ENCODE data around the gene NDUFS2. TPM values are rescaled to one million over a fixed set of nuclear protein-coding genes. Genes with fewer than 3 reads are reported as not detected.

The NDUFS2 gene
- 334 TPM for total RNA-seq
- long read RNA-seq, partial matches to known transcripts: 306 of 326 reads
- long read RNA-seq, other reads (novel, unspliced or antisense): 16 of 326 reads

DNA sequence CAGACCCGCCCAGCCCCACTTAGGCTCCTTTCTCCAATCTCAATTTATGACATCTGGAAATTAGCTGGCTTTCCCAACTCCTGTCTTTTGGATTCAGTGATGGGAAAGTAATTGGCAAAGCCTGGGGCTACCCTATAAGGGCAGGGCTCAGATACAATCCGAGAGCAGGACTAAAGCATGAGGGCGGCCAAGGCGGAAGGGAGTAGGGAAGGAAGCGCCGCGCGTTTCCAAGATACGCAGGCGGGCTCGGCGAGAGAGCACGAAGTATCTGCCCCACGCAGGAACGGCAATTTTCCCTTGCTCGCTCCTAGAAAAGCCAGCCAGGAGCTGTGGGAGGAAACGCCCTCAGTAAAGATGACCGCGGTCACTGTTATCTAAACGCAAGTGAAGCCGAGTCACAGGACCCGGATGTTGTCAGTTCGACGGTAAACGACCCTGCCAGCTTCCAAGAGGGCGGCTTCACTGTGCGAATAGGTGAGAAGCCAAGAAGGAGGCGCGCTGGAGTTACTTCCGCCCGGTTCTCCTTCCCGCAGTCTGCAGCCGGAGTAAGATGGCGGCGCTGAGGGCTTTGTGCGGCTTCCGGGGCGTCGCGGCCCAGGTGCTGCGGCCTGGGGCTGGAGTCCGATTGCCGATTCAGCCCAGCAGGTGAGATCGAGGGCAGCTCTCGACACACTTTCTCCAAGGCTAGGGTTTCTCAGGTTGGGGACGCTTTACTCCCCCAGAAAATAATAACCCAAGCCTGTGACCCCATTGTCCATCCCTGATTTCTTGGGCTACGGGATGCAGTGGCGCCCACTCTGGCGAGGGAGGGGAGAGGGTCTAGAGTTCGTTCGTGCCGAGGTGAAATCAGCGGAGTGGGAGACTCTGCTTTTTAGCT is at the start of gene NDUFS2:
Gene NDUFS2 (plus strand): TSS at position 532 of the 877 bp plus-strand sequence. CDS start 19 bp downstream, at position 551.
- intact Hi-C loops (cut with DNase I): no loop called here
- DNase-seq (ENCODE audit: missing footprints): peak; percentile 98
- ATAC-seq: peak; percentile 81

DNA sequence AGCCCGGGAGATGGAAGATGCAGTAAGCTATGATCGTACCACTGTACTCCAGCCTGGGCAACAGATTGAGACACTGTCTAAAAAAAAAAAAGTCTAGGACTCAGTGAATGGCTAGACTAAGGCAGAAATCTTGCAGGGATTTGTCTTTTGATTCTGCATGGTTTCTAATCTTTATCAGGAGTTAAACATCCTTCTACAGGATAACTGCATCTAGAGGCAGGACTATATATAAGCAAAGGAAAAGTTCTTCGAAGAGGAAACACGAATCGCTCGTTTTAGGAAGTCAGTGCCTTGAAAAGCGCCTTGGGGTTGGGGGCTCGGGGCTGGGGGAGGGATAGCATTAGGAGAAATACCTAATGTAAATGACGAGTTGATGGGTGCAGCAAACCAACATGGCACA is 49.0 kb upstream of the NDUFS2 start:
- intact Hi-C loops (cut with DNase I): loop anchor here (2.0 kb wide), 1 partner anchor 20 kb away; the partner anchor contains the start of gene DEDD
- no peak for DNase-seq (ENCODE audit: missing footprints)
- no peak for ATAC-seq

DNA sequence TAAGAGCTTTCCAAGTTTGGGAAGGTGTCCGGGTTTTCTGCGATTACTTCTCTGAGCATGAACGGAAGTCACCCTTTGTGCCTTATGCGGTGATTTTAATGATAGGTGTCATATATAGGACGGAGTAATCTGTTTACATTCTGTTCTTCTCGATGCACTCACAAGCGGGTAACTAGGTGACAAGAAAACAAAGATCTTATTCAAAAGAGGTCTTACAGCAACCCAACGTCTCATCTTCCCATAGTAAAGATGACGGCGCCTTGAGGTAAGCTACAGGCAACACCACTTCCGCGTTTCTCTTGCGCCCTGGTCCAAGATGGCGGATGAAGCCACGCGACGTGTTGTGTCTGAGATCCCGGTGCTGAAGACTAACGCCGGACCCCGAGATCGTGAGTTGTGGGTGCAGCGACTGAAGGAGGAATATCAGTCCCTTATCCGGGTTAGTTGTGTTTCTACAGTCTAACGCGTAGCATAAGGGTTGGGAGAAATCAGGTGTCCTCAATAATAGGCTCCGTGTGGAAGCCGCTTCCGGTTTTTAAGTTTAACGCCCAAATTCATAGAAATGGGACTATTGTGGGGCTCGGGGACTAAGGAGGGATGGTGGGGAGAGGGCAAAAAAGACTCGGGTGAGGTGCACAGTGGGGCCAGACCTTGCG is 48.4 kb upstream of the NDUFS2 start, which contains the start of gene UFC1:
Gene UFC1 (plus strand): TSS at position 297 of the 656 bp plus-strand sequence. CDS start 20 bp downstream, at position 317.
- peak; percentile 92 for DNase-seq (ENCODE audit: missing footprints)
- ATAC-seq: peak; percentile 92
- intact Hi-C loops (cut with DNase I): loop anchor here (2.0 kb wide), 1 partner anchor 21 kb away; the partner anchor contains the start of gene DEDD

DNA sequence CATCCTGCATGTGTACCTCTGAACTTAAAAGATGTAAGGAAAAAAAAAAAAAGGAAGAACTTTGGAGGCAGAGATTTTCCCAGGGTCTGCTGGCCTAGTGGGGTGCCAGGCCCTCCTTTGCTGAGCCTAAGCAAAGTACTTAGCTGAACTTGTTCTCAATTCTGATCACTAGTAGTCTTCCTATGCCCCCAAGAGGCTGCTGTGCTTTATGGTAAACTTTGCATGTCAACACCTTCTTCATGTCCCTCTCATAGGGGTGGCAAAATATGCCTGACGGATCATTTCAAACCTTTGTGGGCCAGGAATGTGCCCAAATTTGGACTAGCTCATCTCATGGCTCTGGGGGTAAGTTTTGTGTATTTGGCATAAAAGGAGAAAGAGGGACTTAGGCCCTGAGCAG is 44.3 kb upstream of the NDUFS2 start:
- DNase-seq (ENCODE audit: missing footprints) (no peak), ATAC-seq (no peak)
- intact Hi-C loops (cut with DNase I): no loop called here

- intact Hi-C loops (cut with DNase I): no loop called here
- ATAC-seq (no peak), DNase-seq (ENCODE audit: missing footprints) (no peak)
Measured at GRCh38 chr1:161158316-161159010, 43.7 kb upstream of the NDUFS2 start.

- peak; percentile 94 for ATAC-seq
- peak; percentile 97 for DNase-seq (ENCODE audit: missing footprints)
- intact Hi-C loops (cut with DNase I): no loop called here
Measured at GRCh38 chr1:161159087-161159912, 42.9 kb upstream of the NDUFS2 start, which contains the start of gene USP21. USP21 (plus strand) TSS chr1:161159500; CDS start chr1:161160641, 1,141 bp downstream.

GRCh38 chr1:161159913-161160243 is 42.3 kb upstream of the NDUFS2 start:
- DNase-seq (ENCODE audit: missing footprints): no peak
- ATAC-seq: no peak
- intact Hi-C loops (cut with DNase I): no loop called here

GRCh38 chr1:161160671-161161145 is 41.5 kb upstream of the NDUFS2 start:
- no peak for ATAC-seq

GRCh38 chr1:161161652-161162051 is 40.5 kb upstream of the NDUFS2 start:
- no peak for DNase-seq (ENCODE audit: missing footprints)
- intact Hi-C loops (cut with DNase I): no loop called here
- ATAC-seq: no peak

More at GRCh38 chr1:161160671-161161145, 41.5 kb upstream of the NDUFS2 start:
- intact Hi-C loops (cut with DNase I): no loop called here
- DNase-seq (ENCODE audit: missing footprints): no peak

- ATAC-seq (no peak), DNase-seq (ENCODE audit: missing footprints) (no peak)
- intact Hi-C loops (cut with DNase I): no loop called here
Measured at GRCh38 chr1:161162052-161162451, 40.1 kb upstream of the NDUFS2 start.

GRCh38 chr1:161162806-161163205 is 39.4 kb upstream of the NDUFS2 start:
- intact Hi-C loops (cut with DNase I): no loop called here
- no peak for ATAC-seq
- no peak for DNase-seq (ENCODE audit: missing footprints)

GRCh38 chr1:161163793-161164192 is 38.4 kb upstream of the NDUFS2 start:
- ATAC-seq (no peak), DNase-seq (ENCODE audit: missing footprints) (no peak)
- intact Hi-C loops (cut with DNase I): no loop called here

- DNase-seq (ENCODE audit: missing footprints) (no peak), ATAC-seq (no peak)
- intact Hi-C loops (cut with DNase I): no loop called here
Measured at GRCh38 chr1:161164901-161165610, 37.1 kb upstream of the NDUFS2 start.

DNA sequence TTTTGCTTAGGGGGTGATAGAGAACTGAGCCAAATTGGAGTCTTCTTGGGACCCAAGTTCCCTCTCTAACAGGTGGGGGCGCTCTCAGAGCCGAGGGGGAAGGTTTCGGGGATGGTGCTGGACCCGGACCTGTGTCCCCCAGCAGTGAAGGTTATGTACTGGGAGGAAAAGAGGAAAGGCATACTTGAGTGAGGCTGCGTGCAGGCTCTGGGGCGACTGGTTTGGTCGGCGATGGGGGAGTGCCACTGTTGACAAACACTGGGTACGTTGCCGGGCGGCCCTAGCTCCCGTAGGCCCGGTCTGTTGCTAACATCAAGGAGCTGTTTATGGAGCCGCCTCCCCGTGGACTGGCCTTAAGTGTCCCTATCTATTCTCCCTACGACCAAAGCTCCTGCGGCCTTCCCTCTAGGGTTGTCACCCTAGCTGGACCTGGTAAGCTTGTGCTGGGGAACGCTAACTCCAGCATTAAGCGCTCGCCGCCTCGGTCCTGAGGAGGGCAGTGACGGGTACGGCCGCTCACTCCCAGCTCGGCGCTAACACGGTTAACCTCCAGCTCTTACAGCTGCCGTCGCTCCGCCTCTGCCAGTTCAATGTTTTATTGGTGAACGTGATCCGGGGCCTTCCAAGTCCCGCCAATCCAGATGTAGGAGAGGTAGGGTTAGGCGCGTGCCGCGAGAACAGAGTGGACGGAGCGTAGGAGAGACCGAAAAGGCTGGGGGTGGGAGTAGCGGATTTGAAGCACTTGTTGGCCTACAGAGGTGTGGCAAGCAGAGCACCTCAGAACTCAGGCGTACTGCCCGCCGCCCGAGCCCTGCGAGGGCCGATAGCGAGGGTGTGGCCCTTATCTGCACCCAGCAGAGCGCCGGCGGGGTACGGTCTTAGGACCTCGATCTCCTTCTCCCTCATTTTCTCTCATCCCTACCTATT is 36.2 kb upstream of the NDUFS2 start, which contains the start of gene PPOX:
Gene PPOX (plus strand): TSS at position 685 of the 927 bp plus-strand sequence. CDS start 422 bp downstream, outside the sequence.
- intact Hi-C loops (cut with DNase I): no loop called here
- DNase-seq (ENCODE audit: missing footprints) (peak; percentile 99), ATAC-seq (peak; percentile 96)

DNA sequence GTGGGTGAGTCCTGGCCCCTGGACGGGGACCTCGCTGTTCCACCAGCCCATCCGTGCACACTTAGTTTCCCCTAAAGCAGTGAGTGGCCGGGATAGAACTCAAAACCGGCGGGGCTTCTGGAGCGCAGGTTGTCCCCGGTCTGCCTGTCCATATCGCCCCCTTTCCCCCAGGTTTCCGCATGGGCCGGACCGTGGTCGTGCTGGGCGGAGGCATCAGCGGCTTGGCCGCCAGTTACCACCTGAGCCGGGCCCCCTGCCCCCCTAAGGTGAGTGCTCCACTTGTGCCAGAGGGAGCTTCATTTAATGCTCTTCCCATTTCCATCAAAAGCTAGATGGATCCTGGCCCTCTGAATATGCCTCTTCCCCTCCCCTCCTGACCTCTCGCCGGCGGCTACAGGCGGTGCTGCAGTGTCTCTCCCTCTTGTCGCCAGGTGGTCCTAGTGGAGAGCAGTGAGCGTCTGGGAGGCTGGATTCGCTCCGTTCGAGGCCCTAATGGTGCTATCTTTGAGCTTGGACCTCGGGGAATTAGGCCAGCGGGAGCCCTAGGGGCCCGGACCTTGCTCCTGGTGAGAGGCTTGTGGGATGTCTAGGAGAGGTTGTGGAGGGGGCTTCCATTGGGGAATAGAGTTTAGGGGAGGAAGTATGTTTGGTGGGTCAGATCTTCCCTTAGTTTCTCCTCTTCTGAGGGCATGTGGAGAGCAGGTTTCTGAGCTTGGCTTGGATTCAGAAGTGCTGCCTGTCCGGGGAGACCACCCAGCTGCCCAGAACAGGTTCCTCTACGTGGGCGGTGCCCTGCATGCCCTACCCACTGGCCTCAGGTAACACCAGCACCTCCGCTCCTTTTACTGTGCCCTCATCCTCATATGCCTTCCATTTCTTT is 35.3 kb upstream of the NDUFS2 start:
- DNase-seq (ENCODE audit: missing footprints) (peak; percentile 70), ATAC-seq (no peak)
- intact Hi-C loops (cut with DNase I): no loop called here

All from Right ventricle myocardium inferior (tissue), 1 donor.